GM21737 (cell line): ENCODE results near the gene PFKL.
A peak's percentile ranks its signal among the peaks of the same experiment; 100 is the strongest.

Experiments used
- ATAC-seq: cut with Tn5 transposase; IDR thresholded peaks from one replicate; pipeline ENCODE4 v1.9.1; 2021; ENCODE audit warnings: mild to moderate bottlenecking, moderate library complexity; ENCODE audit not compliant: unreplicated experiment

Gene PFKL

DNA sequence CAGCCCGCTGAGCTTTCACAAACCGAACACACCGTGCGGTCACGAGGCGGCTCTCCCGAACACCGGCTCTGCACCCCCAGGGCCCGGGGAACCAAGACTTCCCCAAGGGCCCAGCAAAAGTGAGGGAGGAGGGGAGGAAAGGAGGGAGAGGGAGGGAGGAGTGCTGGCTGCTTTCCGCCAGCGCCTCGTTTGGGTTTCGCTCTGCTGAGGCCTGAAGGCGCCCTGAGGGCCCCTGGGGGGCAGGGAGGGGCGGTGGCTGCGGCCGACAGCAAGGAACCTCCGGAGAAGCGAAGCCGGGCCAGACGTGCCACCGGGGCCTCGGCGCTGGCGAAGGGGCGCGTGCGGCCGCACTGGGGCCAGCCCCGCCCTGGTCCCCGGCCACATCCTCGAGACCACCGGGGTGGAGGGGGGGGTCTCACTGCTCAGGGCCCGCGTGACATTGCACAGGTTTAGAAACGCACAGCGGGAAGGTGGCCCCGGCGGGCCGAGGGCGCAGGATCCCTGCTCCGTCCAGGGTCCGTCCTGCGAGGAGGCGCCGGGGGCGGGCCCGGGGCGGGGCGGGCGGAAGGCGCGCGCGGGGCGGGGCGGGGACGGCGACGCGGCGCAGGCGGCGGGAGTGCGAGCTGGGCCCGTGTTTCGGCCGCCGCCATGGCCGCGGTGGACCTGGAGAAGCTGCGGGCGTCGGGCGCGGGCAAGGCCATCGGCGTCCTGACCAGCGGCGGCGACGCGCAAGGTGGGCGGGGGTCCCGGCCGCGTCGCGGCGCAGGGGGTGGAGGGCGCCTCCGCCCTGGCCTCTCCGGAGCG, at the start of gene PFKL:
PFKL (plus strand) TSS at position 596 of the 804 bp plus-strand sequence; CDS start at position 649, 53 bp downstream.
- ATAC-seq, result peak; percentile 54

DNA sequence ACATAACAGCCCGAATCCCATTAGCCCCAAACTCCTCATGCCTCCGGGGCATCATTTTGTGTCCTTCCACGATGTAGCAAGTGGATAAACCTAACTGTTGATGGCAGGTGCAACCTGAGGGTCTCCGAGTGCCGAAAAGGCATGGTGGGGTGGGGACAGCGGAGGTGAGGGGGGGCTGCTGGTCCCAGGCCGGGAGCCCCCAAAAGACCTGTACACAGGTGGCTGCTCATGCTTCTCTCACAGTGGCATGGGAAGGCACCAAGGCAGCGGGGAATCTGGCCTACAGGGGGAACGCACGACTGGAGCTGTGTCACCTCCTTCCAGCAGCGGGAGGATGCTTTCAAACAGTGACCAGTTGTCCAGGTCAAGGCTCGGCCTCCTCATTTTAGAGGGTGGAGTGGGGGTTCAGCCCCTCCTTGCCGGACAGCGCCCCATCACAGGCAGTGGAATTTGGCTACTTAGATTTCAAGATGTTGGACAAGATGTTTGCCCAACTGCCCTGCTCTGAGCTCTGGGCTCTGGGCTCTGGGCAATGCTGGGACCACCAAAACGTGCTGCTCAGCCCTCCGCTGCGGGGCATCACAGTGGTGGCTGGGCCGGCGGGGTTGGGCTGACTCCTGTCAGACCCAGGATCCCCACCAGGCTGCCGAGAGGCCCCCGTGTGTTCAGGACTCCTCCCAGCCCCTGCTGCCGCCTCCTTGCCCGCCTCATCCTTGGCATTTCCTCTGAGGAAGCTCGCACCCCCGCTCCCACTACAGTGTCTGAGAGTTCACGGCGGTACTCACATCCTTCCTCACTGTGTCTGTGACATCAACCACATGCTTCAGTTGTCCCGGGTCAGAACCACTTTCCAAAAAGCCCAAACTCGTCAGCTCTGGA, 45.8 kb upstream of the PFKL start:
- no peak for ATAC-seq

DNA sequence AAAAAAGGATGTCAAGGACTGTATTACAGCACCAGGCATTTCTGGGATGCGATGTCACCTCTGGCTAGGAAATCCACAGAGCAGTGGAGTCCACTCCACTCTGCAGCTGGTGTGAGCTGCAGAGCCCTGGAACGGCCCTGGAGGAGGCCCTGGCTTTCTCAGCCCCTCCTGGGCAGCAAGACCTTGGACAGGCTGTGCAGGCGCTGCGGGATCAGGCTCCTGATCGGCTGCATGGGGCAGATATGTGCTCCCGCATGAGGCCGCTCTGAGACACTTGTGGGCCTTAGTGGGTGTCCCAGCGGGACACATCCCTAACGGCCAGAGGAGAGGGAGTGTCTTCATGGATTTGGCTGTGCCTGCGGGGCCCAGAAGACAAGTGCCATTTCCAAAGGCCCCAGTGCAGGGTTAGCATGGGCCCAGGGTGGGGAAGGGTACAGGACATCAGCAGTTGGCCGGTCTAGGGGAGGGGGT, 44.3 kb upstream of the PFKL start:
- no peak for ATAC-seq

DNA sequence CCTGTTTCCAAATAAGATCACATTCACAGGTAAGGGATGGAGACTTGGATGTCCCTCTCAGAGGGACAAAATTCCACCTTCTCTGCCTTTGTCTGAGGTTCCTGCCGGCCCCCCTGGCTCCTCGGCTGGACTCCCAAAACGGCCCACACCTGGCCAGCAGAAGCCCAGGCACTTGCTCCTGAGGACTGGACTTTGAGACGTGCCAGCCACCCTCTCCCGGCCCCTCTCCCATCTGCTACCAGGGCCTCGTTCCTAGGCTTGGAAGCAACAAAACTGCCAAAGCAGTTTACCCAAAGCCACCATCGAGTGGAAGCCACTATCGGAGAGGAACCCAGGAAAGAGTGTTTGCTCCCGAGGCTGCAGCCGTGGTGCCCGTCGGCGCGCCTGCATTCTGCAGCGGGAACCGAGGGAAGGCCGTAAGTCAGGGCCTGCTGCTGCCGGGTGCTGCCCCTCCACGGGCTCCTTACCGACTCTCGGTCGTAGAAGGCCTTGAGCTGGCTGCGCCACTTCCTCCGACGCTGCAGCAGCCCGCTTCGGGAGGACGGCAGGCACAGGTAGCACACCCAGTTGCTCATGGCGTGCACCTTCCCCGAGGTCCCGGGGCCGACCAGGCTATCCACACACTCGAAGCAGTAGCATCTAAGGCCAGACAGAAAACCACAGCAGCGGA, 41.7 kb upstream of the PFKL start:
- no peak for ATAC-seq

DNA sequence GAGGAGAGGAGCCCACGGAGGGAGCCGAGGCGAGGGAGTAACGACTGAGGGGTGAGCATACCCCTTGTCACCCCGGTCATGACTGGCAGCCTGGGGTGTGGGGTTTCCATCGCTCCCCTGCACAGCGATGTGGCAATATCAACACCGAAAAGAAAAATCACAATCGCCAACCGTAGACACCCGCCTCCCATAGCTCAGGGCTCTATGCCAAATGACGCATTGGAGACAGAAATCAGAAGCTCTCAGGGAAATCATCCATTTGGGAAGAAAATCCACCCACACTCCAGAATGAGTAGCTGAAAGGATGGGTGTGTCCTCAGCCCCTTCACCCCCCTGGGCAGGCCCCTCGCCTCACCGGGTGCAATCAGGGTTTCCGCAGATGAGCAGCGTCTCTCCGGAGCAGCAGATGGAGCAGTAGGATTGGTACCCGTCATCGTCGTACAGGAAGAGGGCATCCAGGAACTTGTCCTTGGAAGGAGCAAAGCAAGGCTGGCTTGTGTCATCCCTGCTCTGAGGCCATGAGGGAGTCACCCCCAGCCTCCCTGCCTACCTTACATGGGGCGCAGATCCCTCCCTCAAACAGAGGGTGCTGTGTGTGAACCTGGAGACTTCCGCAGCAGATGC, 40.7 kb upstream of the PFKL start:
- ATAC-seq, result no peak

DNA sequence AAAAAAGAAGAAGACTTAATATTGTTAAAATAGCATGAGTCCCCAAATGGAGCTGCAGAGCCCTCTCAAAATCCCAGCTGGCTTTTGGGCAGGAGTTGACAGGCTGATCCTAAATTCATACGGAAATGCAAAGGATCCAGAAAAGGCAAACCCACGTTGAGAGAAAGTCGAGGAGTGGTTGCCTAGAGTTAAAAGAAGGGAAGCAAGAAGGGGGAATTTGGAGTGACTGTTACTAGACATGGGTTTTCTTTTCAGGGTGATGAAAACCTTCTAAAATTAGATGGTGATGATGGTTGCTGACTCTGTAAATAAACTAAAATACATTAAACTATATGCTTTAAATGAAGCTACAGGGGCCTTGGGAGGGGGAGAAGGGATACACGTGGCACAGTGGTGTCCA, 39.8 kb upstream of the PFKL start:
- no peak for ATAC-seq

DNA sequence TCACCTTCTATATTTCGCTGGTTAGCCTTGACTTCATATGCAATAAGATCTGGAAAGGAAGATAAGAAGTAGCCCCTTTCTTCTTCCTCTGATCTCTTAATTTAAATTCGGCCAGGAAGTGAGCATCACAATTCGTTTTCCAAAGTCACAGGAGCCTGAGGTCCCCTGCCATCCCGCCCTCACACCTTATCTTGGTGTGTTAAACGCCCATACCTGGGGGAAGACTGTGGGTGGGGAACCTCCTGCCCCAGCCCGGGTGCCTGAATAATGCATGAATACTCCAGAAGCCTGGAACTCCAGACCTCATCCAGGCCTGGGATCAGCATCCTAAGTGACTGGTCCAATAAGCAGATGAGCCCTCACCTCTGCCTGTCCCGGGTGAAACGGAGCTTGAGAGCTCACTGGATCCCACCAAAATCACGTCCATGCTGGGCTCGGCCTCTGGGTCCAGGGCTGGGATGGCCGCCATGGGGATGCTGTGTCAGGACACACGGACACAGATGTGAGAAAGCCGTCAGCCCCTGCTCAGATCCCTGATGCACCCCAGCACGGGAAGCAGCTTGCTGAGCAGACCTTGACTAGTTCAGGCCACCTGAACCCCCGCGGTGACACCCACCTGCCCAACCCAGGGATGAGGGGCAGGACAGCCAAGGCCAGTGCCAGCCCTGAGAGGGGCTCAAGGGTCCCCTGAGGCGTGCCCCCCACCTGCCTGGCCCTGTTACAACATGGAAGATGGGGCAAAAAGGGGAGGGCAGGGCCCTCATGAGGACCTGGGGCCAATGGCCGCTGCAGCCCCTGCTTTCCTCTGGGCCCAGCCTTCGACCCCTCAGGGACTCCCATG, 38.8 kb upstream of the PFKL start:
- ATAC-seq, result no peak

DNA sequence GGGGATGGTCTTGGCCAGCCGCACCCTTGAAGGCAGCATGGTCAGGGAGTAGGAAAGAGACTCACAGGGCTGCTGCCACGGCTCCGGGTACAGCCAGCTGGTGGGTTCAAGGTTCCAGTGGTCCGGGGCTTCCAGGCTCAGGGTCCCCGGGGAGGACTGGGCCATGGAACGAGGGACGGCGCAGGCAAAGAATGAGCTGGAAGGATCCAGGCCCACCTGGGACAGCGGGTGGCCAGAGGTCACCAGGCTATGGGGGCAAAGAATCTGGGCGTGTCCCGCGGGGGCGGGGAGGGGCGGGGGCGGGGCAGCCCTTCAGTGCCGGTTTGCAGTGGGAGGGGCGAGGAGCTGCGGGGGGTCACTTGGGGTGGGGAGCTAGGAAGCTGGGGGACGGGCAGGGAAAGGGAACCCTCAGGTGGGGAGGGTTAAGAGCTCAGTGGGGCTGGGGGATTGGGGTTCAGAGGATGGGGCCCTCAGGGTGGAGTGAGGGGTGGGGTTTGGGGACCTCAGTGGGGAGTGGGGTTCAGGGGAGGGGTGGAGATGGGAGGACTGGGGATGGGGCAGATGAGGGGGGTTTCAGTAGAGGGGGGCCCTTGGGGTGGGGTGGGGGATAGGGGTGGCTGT, 38.1 kb upstream of the PFKL start, which contains the start of gene DNMT3L:
DNMT3L (minus strand) TSS at position 223 of the 621 bp plus-strand sequence. CDS start 638 bp downstream, outside the sequence.
- ATAC-seq, result no peak

DNA sequence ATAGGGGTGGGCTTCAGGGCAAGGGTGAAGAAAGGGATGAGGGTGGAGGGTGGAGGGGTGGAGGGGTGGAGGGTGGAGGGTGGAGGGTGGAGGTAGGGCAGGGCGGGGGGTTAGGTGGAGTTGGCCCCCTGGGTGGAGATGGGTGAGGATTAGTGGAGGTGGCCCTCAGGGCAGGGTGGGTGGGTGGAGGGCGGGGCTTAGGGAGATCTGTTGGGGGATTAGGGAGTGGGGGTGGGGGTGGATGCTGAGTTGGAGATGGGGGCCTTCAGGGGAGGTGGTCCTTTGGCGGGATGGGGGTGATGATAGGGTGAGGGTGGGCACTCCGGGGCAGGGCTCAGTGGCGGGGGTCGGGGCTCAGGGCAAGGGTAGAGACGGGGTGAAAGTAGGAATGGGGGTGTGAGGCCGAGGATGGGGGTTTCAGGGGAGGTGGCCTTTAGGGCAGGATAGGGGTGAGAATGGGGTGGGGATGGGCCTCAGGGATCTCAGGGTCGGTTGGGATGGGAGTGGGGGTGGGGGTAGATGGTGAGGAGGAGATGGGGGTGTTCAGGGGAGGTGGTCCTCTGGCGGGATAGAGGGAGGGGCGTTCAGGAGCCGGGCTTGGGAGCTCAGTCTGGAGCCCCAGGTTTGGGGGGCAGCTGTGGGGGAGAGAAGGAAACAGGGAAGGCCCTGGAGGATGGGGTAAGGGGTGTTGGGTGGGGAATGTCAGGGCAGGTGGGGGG, 37.4 kb upstream of the PFKL start:
- ATAC-seq, result no peak

DNA sequence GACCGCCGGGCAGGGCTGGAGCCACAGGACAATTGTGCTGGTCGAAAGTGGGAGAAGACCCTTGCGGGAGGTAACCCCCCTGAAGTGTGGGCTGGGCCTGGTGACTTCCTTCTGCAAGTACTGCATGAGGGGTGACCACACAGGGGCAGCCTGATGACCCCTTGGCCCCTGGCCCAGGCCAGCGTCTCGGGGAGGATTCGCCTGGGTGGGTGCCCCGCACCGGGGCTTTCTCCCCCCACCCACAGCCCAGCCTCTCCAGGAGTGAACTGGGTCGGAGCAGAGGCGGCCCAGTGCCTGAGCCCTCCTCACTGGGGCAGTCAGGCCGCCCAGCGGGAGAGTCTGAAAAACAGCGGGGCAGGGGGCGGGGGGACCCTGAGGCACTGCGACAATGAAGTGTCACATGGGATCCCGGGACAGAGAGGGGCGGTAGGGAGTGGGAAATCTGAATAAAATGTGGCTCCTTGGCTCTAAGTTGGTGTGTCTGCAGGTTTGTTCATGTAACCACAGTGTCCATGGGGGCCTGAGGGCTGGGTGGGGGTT, 36.6 kb upstream of the PFKL start:
- ATAC-seq, result no peak

DNA sequence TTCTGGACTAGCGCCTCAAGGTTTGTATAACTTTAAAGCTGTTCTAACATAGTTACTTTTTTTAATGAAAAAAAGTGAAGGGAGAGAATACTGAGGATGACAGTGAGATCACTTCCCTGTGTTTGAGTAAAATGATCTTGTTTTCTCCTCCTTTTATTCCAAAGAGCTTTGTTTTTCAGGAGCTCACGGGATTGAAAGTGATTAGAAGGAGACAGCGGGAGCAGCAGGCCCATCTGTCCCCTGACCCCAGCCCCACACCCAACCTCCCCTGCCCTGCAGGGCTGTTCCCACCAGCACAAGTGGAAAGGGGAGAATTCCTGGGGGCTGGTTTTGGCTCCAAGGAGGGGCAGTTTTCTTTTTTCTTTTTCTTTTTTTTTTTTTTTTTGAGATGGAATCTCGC, 36.1 kb upstream of the PFKL start:
- ATAC-seq, result no peak

DNA sequence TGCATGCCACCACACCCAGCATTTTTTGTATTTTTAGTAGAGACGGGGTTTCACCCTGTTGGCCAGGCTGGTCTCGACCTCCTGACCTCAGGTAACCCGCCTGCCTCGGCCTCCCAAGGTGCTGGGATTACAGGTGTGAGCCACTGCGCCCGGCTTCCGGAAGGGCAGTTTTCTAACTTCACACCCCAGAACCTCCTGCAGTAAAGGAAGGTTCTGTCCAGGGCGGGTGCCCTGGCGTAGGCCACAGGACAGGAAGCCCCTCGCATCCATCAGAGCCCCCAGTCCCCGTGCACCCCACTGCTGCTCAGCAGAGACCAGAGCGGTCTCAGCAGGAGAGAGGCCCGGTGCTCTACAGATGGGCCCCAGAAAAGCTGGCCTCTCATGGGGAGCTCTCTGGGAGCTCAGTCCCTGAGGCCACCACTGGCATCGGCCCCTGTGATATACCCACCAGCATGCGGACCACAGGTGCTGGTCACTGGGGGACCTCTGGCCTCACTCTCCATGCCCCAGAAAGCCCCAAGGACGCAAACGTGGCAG, 34.1 kb upstream of the PFKL start:
- no peak for ATAC-seq

DNA sequence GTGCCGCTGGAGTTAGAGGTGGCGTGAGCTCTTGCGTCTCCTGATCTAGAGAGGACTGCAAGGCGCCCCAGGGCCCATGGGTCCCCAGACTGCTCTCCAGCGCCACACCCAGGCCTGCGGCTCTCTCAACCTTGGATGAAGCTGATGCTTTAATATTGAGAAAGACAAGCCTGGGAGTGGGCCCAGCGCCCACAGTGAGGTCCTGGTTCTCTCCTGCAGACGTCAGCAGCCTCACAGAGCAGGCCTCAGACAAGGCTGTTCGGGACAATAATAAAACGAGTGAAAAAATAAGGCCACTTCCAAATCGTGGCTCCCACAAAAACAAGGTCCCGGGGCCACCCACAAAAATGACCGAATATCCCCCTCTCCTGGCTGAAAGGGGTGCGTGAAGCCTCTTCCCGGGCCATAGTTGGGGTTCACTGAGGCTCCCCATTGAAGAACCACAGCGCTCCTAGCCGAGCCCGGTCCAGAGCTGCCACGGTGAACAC, 32.2 kb upstream of the PFKL start:
- no peak for ATAC-seq

DNA sequence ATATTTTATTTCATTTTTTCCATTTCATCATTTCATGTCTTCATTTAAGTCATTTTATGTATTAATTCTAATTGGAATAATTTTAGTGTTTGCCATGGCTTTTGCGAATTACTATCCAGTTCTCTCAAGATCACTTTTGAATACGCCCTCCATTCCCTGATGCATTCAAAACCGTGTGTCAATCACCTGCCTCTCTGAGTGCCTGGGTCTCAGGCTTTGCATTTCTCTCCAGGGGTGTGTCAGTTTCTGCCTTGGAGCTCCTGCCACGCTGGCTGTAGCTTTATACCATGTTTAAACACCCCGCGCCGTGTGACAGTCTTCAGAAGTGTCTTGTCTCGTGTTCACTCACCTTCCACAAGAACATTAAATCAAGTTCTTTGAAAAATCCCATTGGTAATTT, 30.8 kb upstream of the PFKL start:
- ATAC-seq, result no peak

DNA sequence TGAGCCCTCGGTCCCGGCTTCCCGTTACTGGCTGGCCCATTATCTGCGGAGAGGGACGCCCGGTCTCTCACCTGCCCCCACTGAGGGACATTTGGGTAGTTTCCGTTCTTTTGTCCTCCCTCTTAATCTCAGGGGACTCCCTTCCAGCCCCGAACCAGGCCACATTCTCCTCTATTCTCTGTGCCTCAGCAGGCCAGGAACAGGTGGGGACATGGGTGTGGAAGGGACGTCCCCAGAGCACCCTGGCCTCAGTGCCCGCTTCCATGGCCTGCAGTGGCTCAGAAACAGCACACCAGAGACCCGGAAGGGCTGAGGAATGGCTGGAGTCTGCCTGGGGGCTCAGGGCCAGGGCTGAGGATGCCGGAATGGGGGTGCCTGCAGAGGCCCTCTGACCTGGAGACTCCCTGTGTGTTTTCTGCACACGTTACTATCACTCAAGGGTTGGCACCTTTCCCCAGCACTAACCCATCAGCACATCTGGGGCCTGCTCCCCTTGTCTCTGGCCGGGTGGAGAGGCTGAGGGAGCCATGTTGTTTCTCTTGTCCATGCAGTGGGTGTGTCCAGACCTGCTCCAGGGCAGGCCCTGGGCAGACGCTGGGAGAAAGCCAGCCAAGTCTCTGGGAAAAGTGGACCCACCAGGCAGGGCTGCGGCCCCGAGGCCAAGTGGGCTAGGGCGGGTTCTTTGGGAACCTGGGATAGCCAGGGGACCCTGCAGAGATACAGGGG, 28.1 kb upstream of the PFKL start:
- no peak for ATAC-seq

DNA sequence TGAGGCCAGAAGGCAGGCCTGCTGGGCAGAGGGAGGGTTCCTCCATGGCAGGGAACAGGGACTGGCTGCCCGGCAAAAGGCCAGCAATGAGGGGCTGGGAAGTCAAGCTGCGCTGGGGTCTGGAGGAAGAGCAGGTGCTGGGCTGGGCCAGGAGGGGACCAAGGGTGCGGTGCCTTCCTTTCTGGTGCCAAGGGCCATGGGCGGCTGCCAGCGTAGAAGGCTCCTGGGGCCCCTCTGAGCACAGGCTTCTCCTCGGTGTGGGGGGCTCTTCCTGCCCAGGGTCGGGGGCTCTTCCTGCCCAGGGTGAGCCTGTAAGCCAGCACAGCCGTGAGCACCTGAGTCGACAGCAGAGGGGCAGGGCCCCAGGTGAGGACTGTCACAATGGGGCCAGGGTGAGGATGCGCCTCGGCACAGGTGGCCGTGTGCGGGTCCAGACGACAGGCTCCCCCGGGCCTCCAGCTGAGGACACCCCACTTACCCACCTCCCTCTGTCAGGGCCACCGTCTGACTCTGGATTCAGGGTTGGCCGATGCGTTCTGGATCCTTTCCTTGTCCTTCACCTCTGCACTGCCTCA, 27.5 kb upstream of the PFKL start:
- ATAC-seq, result no peak

DNA sequence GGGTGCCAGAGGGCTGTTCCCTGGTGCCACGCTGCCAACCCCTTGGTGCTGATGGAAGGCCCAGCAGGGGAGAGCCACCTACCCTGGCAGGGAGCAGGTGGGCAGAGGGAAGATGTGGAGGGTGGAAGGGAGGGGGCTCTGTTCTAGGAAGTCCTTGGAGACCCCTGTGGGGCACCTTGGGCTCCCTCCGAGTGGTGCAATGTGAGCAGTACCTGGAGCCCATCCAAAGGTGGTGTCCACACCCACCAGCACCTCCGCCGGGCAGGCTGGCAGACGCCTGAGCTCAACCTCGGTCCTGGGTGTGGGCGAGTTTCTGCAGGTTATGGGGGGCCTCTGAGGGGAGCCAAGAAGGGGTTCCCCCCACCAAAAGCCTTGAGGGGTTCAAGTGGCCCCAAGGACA, 26.8 kb upstream of the PFKL start:
- ATAC-seq, result no peak
